ENCODE measurements around the gene MTMR1.

The MTMR1 gene

DNA sequence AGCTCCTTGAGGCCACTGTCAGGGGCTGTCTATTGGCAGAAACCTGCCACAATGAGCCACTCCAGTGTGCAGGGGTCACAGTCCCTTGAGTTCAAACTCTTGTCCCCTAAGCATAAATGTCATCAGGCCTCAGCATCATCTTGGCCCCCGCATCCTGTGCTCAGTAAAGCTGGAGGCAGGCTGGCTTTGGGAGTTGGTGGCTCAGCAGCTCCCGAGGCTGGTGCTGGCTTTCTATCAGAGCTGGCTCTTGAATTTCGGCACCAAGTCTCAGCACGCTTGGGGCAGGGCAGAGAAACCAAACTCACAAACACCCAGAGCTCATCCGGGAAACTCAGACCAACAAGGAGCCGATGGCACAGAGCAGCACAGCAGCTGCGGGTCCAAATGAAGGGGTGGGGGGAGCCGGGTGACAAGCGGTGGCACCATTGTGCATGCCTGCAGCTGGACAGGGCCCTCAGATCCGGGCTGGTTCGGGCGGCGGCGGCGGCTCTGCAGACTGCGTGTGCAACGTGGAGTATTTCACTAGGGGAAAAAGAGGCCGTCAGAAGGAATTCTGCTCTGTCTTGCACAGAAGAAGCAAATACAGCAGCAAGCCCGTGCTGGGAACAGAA, 75.5 kb downstream of the MTMR1 start:
- H3K79me2 ChIP-seq (ENCODE audit: insufficient read depth, low read length): no peaks in the 10 kb centered on the region
- H3K36me3 ChIP-seq (ENCODE audit: insufficient read depth, low read length): peaks cover 6% of the 10 kb centered on the region; the same call in 1 of the 2 replicates
- H4K20me1 ChIP-seq (ENCODE audit: insufficient read depth, low read length): no peaks in the 10 kb centered on the region
- TF ChIP-seq, protein P1, sequence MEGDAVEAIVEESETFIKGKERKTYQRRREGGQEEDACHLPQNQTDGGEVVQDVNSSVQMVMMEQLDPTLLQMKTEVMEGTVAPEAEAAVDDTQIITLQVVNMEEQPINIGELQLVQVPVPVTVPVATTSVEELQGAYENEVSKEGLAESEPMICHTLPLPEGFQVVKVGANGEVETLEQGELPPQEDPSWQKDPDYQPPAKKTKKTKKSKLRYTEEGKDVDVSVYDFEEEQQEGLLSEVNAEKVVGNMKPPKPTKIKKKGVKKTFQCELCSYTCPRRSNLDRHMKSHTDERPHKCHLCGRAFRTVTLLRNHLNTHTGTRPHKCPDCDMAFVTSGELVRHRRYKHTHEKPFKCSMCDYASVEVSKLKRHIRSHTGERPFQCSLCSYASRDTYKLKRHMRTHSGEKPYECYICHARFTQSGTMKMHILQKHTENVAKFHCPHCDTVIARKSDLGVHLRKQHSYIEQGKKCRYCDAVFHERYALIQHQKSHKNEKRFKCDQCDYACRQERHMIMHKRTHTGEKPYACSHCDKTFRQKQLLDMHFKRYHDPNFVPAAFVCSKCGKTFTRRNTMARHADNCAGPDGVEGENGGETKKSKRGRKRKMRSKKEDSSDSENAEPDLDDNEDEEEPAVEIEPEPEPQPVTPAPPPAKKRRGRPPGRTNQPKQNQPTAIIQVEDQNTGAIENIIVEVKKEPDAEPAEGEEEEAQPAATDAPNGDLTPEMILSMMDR (IDR thresholded peaks at IDR 0.05; ENCODE audit: borderline replicate concordance, extremely low read depth, low read length, poor library complexity, severe bottlenecking): no peak
- no peak for TF ChIP-seq EZH2 (IDR thresholded peaks at IDR 0.05; ENCODE audit: borderline replicate concordance, low read depth, low read length, severe bottlenecking)
- no peak overlapping the region for H3K4me2 ChIP-seq (ENCODE audit: insufficient read depth, low read length)
- DNase-seq (no peak), ATAC-seq (ENCODE audit: insufficient read depth, low read depth) (no peak)
- no peak overlapping the region for H3K27ac ChIP-seq (ENCODE audit: low read length)
- no peaks in the 10 kb centered on the region for H3K4me1 ChIP-seq (ENCODE audit: insufficient read depth, low read length)
- no peaks in the 10 kb centered on the region for H3K9me3 ChIP-seq (ENCODE audit: insufficient read depth, low read length, severe bottlenecking)
- H3K27me3 ChIP-seq (ENCODE audit: insufficient read depth, low read length, poor library complexity): no peaks in the 10 kb centered on the region
- no peak overlapping the region for H2AFZ ChIP-seq (ENCODE audit: low read depth, low read length)
- H3K4me3 ChIP-seq (ENCODE audit: low read depth in 1 of 2, low read length in 2 of 2): no peak overlapping the region
- H3K9ac ChIP-seq (ENCODE audit: low read depth, low read length): no peak overlapping the region

DNA sequence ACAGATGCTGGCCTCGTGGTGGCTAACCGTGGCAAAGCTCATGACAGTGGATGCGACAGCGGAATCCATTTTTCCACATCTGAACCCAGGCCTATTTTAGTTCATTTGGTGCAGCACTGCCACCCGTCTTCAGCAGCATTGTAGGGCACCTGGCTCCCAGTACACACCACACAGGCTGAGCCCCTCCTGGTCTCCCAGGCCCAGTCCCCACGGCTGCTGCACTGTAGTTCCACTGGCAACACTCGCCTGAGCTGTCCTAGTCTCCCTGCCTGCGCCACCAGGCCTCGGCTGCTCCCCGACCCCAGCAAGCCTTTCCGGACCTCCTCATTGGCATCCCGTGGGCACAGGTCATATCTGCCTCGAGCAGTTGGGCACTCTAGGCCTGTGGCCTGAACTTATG, 76.2 kb downstream of the MTMR1 start:
- Histone ChIP-seq H3K4me3 (ENCODE audit: low read depth in 1 of 2, low read length in 2 of 2) (no peak overlapping the region), H3K9me3 (ENCODE audit: insufficient read depth, low read length, severe bottlenecking) (no peaks in the 10 kb centered on the region), H3K4me1 (ENCODE audit: insufficient read depth, low read length) (no peaks in the 10 kb centered on the region), H3K9ac (ENCODE audit: low read depth, low read length) (no peak overlapping the region), H3K79me2 (ENCODE audit: insufficient read depth, low read length) (no peaks in the 10 kb centered on the region), H4K20me1 (ENCODE audit: insufficient read depth, low read length) (no peaks in the 10 kb centered on the region), H3K27ac (ENCODE audit: low read length) (no peak overlapping the region), H3K27me3 (ENCODE audit: insufficient read depth, low read length, poor library complexity) (no peaks in the 10 kb centered on the region), H2AFZ (ENCODE audit: low read depth, low read length) (no peak overlapping the region), H3K4me2 (ENCODE audit: insufficient read depth, low read length) (no peak overlapping the region), H3K36me3 (ENCODE audit: insufficient read depth, low read length) (peaks cover 5% of the 10 kb centered on the region; the same call in 1 of the 2 replicates)
- DNase-seq (no peak), ATAC-seq (ENCODE audit: insufficient read depth, low read depth) (no peak)
- TF ChIP-seq EZH2 (IDR thresholded peaks at IDR 0.05; ENCODE audit: borderline replicate concordance, low read depth, low read length, severe bottlenecking): no peak
- TF ChIP-seq, protein P1 (IDR thresholded peaks at IDR 0.05; ENCODE audit: borderline replicate concordance, extremely low read depth, low read length, poor library complexity, severe bottlenecking): no peak

DNA sequence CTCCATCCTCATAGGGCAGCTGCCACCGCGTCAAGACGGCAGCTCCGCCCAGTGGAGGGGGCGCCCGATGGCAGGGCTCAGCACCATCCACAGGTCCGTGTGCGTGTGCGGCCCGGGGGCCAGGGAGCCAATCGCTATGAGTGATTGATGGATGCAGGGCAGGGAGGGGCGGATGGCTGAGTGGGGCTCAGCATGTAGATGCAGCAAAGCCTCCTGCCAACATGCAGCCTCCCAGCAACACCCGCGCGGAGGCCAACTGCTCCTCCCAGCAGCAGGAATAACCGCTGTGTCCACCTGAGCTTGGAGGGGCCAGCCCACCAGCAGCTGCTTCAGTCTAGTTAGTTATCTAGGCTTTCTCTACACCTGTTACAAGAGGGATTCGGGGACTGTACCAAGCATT, 77.4 kb downstream of the MTMR1 start:
- DNase-seq: no peak
- no peak for ATAC-seq (ENCODE audit: insufficient read depth, low read depth)
- H3K4me2 ChIP-seq (ENCODE audit: insufficient read depth, low read length): no peak overlapping the region
- no peak overlapping the region for H3K9ac ChIP-seq (ENCODE audit: low read depth, low read length)
- no peaks in the 10 kb centered on the region for H3K27me3 ChIP-seq (ENCODE audit: insufficient read depth, low read length, poor library complexity)
- no peak overlapping the region for H3K27ac ChIP-seq (ENCODE audit: low read length)
- TF ChIP-seq EZH2 (IDR thresholded peaks at IDR 0.05; ENCODE audit: borderline replicate concordance, low read depth, low read length, severe bottlenecking): no peak
- H2AFZ ChIP-seq (ENCODE audit: low read depth, low read length): no peak overlapping the region
- no peaks in the 10 kb centered on the region for H3K79me2 ChIP-seq (ENCODE audit: insufficient read depth, low read length)
- peaks cover 4% of the 10 kb centered on the region; the same call in 1 of the 2 replicates for H3K36me3 ChIP-seq (ENCODE audit: insufficient read depth, low read length)
- H3K4me1 ChIP-seq (ENCODE audit: insufficient read depth, low read length): no peaks in the 10 kb centered on the region
- H4K20me1 ChIP-seq (ENCODE audit: insufficient read depth, low read length): no peaks in the 10 kb centered on the region
- H3K9me3 ChIP-seq (ENCODE audit: insufficient read depth, low read length, severe bottlenecking): no peaks in the 10 kb centered on the region
- no peak overlapping the region for H3K4me3 ChIP-seq (ENCODE audit: low read depth in 1 of 2, low read length in 2 of 2)

DNA sequence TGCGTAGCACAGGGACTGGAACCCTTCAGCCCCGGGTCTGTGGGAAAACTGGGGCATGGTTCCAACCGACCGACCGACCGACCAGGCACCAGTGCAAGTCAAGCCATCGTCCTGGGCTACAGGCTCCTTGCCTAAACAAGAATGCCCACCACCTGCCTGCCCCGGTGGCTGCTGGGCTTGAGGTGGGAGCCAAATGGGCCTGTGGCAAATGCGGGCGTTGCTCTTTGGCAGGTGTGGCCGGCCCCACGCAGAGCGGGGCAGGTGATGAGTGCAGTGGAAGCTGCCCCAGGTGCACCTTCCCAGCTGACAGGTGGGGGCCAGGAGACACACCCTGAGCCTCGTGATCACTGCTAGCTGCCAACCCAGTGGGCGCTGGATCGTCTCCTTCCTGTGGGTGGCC, 77.9 kb downstream of the MTMR1 start:
- Histone ChIP-seq H3K9ac (ENCODE audit: low read depth, low read length) (no peak overlapping the region), H3K27ac (ENCODE audit: low read length) (no peak overlapping the region), H3K4me3 (ENCODE audit: low read depth in 1 of 2, low read length in 2 of 2) (no peak overlapping the region), H4K20me1 (ENCODE audit: insufficient read depth, low read length) (no peaks in the 10 kb centered on the region), H3K9me3 (ENCODE audit: insufficient read depth, low read length, severe bottlenecking) (no peaks in the 10 kb centered on the region), H3K36me3 (ENCODE audit: insufficient read depth, low read length) (peaks cover 7% of the 10 kb centered on the region; the same call in 1 of the 2 replicates), H2AFZ (ENCODE audit: low read depth, low read length) (no peak overlapping the region), H3K79me2 (ENCODE audit: insufficient read depth, low read length) (no peaks in the 10 kb centered on the region), H3K27me3 (ENCODE audit: insufficient read depth, low read length, poor library complexity) (no peaks in the 10 kb centered on the region), H3K4me1 (ENCODE audit: insufficient read depth, low read length) (no peaks in the 10 kb centered on the region), H3K4me2 (ENCODE audit: insufficient read depth, low read length) (no peak overlapping the region)
- TF ChIP-seq, protein P1 (IDR thresholded peaks at IDR 0.05; ENCODE audit: borderline replicate concordance, extremely low read depth, low read length, poor library complexity, severe bottlenecking): no peak
- no peak for TF ChIP-seq EZH2 (IDR thresholded peaks at IDR 0.05; ENCODE audit: borderline replicate concordance, low read depth, low read length, severe bottlenecking)
- ATAC-seq (ENCODE audit: insufficient read depth, low read depth) (no peak), DNase-seq (no peak)

All from DND-41 (cell line).